HG02759 (cell line): ENCODE results near the gene SLC39A11.
"Not testable (repeated sequence)": the region's sequence is repeated elsewhere in the genome, so short reads cannot be mapped to it uniquely, and the experiment has no call there.

Source experiments
- ATAC-seq: cut with Tn5 transposase; IDR thresholded peaks from one replicate; pipeline ENCODE4 v1.9.1; 2021; ENCODE audit warnings: mild to moderate bottlenecking, moderate library complexity; ENCODE audit not compliant: unreplicated experiment

SLC39A11 gene

GRCh38 chr17:72643575-72644216 lies 448.8 kb downstream of the SLC39A11 start:
- ATAC-seq = no peak

- no peak for ATAC-seq
These were observed 449.8 kb downstream of the SLC39A11 start for GRCh38 chr17:72642720-72643119.

GRCh38 chr17:72640415-72641165 lies 451.9 kb downstream of the SLC39A11 start:
- ATAC-seq = no peak

DNA sequence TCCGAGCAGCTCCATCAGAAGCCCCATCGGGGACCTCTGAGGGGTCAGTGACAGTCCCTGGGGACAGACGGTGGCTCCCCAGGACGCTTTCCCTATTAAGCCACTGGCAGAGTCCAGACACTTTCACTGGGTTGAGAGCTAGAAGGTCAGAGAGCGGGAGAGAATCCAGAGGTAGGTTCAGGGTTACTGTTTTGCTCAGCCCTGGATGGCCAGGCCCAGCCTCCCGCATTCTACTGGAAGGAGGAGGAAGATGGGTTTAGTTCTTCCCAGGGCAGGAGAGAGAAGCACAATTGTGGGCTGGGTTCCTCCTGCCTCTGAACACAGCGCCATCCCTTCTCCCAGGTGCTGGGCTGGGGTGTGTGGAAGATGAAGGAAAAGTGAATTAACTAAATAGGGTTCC lies 452.8 kb downstream of the SLC39A11 start:
- ATAC-seq = no peak

- not testable (repeated sequence) for ATAC-seq
These were observed 453.6 kb downstream of the SLC39A11 start for GRCh38 chr17:72638932-72639331.

GRCh38 chr17:72635034-72635635 lies 457.4 kb downstream of the SLC39A11 start:
- ATAC-seq = no peak

- ATAC-seq = no peak
These were observed 457.9 kb downstream of the SLC39A11 start for GRCh38 chr17:72634621-72635020.

- ATAC-seq = no peak
These were observed 460.4 kb downstream of the SLC39A11 start for GRCh38 chr17:72631949-72632684.

- no peak for ATAC-seq
These were observed 460.9 kb downstream of the SLC39A11 start for GRCh38 chr17:72631568-72631948.

DNA sequence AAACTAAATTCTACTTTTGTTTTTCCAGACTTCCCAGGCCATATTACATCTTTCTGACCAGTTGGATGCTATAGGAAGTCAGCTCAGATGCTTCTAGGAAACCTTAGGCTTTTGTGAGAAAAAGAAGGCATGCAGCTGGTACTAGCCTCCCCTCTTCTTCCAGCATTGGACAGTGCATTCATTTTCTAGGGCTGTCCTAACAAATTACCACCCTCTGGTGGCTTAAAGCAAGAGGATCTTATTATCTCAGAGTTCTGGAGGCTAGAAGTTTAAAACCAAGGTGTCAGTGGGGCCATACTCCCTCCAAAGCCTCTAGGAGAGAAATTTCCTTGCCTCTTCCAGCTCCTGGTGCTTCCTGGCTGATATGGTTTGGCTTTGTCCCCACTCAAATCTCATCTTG lies 467.8 kb downstream of the SLC39A11 start:
- no peak for ATAC-seq

DNA sequence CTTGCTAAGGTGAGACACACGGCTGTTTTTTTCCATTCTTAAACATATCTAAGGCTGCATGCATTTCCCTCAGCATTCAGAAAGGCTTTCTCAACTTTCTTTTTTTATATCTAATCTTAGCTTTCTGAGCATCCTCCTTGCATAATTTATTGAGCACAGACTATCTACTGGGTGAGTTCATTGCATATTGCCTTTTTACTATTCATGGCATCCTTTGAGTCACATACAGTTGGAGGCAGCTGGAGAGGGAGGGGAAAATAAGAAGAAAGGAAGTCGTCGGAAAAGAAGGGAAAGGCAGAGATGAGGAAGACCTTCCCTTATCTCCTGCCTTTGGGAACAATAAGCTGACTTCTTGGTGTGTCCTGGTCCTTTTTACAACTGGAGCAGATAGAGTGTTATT lies 468.3 kb downstream of the SLC39A11 start:
- no peak for ATAC-seq

DNA sequence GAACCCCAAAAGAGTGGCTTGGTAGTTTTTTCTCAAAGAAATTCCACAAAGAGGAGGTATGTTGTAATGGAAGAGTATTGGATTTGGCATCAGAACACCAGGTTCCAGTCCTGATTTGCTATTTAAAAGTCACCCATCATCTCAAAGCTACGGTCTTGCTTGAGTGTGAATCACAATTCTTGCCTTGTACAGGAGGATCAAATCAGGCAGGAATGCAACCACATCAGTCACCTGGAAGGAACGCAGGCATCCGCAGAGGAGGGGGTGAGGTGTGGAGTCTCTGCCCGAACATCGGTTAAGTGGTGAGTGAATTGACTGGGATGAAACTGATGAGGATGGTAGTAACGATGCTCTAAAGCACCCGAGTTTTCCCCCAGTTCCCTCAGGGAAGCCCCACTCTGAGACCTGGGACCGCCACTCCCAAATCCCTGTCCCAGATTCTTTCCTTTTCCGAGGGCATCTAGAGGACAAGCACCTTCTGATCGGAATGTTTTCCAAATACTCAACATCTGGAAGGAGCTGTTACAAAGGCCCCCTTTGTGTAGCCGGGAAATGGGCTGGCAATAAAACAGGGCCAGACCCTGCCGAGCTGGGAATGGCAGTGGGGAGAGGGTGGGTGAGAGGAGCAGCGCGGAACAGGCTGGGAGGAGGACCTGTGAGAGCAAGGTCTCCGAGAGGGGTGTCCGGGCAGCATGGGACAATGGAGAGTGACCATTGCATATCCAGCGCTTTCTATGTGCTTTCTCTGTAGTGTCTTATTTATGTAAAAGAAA lies 469.6 kb downstream of the SLC39A11 start:
- no peak for ATAC-seq

- no peak for ATAC-seq
These were observed 472.4 kb downstream of the SLC39A11 start for GRCh38 chr17:72619976-72620650.

DNA sequence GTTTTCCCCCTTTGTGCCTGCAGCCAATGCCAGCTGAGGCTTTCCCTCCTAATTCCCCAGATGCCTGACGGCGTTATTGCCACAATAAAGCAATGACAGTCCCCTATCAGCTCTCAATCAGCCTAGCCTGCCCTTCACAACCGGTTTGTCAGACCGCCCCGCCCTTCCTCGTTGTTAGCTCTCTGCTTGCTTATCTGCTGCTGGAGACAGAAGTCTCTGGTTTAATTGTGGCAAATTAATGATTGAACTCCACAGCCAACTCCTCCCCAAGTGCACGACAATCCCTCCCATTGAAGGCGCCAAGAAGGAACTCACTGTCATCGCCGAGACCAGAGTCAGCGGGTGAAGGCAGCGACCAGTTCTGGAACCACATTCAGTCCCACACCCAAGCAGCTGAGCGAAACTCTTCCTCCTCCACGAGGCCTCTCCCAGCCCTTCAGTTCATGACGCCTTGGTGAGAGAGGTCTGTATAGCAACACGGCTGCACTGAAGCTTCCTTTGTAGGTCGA lies 474.4 kb downstream of the SLC39A11 start:
- ATAC-seq = peak; percentile 54

GRCh38 chr17:72617557-72617956 lies 474.9 kb downstream of the SLC39A11 start:
- peak; percentile 5 for ATAC-seq

DNA sequence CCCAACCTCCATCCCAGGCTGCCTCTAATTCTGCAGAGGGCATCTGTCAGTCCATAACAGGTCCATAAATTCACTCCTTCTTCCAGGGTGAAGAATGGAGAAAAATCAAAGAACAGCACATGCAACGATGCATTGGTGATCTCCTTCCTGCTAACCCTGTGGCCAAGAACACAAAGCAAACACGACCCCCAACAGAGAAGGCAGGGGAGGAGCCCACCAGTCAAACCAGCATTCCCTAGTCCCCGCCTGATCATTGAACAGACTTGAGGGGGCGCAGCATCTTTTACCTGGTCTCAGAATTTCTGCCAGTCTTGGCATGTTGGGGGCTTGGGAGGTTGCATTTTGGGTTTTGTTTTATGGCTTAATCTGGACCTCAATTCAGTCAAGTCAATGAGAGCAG lies 476.0 kb downstream of the SLC39A11 start:
- no peak for ATAC-seq

DNA sequence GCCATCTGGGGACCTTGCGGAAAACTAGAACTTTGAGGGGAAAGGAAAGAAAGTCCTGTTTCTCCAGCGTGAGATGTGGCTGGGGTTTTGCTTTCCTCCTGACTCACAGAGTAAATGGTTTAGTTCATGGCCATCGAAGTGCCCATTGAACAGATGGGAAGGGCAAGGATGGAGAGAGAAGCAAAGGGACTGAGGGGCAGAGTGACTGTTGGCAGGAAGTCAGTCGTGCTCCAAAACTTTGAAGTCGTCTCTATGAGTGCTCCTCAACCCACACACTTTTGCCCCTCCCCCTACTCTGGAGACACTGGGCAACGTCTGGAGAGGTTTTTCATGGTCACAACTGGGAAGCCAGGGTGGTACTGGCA lies 476.9 kb downstream of the SLC39A11 start:
- no peak for ATAC-seq

- ATAC-seq = peak; percentile 56
These were observed 477.4 kb downstream of the SLC39A11 start for GRCh38 chr17:72614871-72615626.

DNA sequence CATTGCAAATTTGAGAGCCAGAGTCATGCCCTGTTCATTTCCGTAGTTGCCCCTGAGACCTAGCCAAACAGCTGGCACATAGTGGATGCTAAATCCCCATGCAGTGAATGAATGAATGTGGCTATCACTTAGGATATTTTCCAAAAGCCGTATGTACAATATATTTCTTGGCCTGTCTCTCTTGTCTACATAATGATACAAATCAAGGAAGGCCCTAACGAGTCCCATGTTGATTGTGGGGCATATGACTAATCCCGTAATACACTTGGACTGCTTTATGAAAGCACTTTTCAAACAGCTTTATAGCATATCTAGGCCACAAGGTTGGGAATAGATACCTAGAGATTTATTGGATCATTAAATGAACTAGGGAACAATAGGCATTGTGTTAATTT lies 478.0 kb downstream of the SLC39A11 start:
- ATAC-seq = no peak
